MM.1S (cell line): Measurements from ENCODE around the gene CCND2.

ENCODE experiments used
- DNase-seq: peaks from one replicate; pipeline ENCODE4 v3.0.0-alpha.2; 2015
- H2AFZ ChIP-seq: fragments of 300-600 bp; sonication (generic); 2 replicates; pipeline ENCODE4 v1.6.0; 2016; ENCODE audit warnings: antibody characterized with exemption, low read length
- H3F3A ChIP-seq: fragments of 300-600 bp; sonication (generic); 2 replicates; pipeline ENCODE4 v1.6.1; 2016; ENCODE audit warnings: mild to moderate bottlenecking, antibody characterized with exemption, low read length, moderate library complexity, mixed read lengths; ENCODE audit not compliant: insufficient read depth
- H3K27ac ChIP-seq: fragments of 300-600 bp; sonication (generic); 2 replicates; pipeline ENCODE4 v1.5.1; 2016; ENCODE audit warnings: mild to moderate bottlenecking, low read length
- H3K27me3 ChIP-seq: fragments of 300-600 bp; sonication (generic); replicated peaks from 2 replicates; pipeline ENCODE4 v1.6.0; 2016; ENCODE audit warnings: low read length; ENCODE audit not compliant: insufficient read depth
- H3K36me3 ChIP-seq: fragments of 300-600 bp; sonication (generic); replicated peaks from 2 replicates; pipeline ENCODE4 v1.6.1; 2016; ENCODE audit warnings: mild to moderate bottlenecking, low read length, mixed read lengths; ENCODE audit not compliant: insufficient read depth
- H3K4me1 ChIP-seq: fragments of 300-600 bp; sonication (generic); 2 replicates; pipeline ENCODE4 v1.6.1; 2016; ENCODE audit warnings: low read length, mixed read lengths
- H3K4me2 ChIP-seq: fragments of 300-600 bp; sonication (generic); 2 replicates; pipeline ENCODE4 v1.6.0; 2016; ENCODE audit warnings: low read depth, low read length
- H3K4me3 ChIP-seq: fragments of 300-600 bp; sonication (generic); 2 replicates; pipeline ENCODE4 v1.5.1; 2016; ENCODE audit warnings: low read length, mixed read lengths
- H3K79me2 ChIP-seq: fragments of 300-600 bp; sonication (generic); 2 replicates; pipeline ENCODE4 v1.6.1; 2016; ENCODE audit warnings: mixed run types, low read length, mixed read lengths
- H3K9ac ChIP-seq: fragments of 300-600 bp; sonication (generic); 2 replicates; pipeline ENCODE4 v1.6.1; 2016; ENCODE audit warnings: low read length, mixed read lengths
- H3K9me2 ChIP-seq: fragments of 300-600 bp; sonication (generic); replicated peaks from 2 replicates; pipeline ENCODE4 v1.6.1; 2016; ENCODE audit warnings: mild to moderate bottlenecking, low read length, mixed read lengths; ENCODE audit not compliant: insufficient read depth
- H3K9me3 ChIP-seq: fragments of 300-600 bp; sonication (generic); replicated peaks from 2 replicates; pipeline ENCODE4 v1.6.1; 2016; ENCODE audit warnings: mild to moderate bottlenecking, low read length, mixed read lengths; ENCODE audit not compliant: insufficient read depth
- H4K20me1 ChIP-seq: fragments of 300-600 bp; sonication (generic); 2 replicates; pipeline ENCODE4 v1.6.1; 2016; ENCODE audit warnings: mild to moderate bottlenecking, low read length, moderate library complexity, mixed read lengths; ENCODE audit not compliant: insufficient read depth
- EZH2 ChIP-seq: fragments of 300-600 bp; sonication (generic); optimal IDR thresholded peaks from 2 replicates; pipeline ENCODE3; 2017; ENCODE audit warnings: low read depth, mild to moderate bottlenecking, antibody characterized with exemption, low read length, mixed read lengths
- EZH2phosphoT487 ChIP-seq: fragments of 300-600 bp; sonication (generic); IDR thresholded peaks from 2 replicates; pipeline ENCODE4 v1.6.1; 2018; ENCODE audit warnings: antibody characterized with exemption, low read length
- TF ChIP-seq, protein P1 (sequence below): fragments of 300-600 bp; sonication (generic); IDR thresholded peaks from 2 replicates; pipeline ENCODE4 v1.5.1; 2016; ENCODE audit warnings: antibody characterized with exemption, low read length, mixed read lengths

The CCND2 gene

GRCh38 chr12:4227046-4227445 lies 46.5 kb upstream of the CCND2 start:
- Histone ChIP-seq H3K9ac (no peak overlapping the region), H3K79me2 (no peaks in the 10 kb centered on the region), H4K20me1 (no peaks in the 10 kb centered on the region), H3F3A (no peaks in the 10 kb centered on the region), H3K4me2 (no peak overlapping the region), H3K27me3 (no peaks in the 10 kb centered on the region), H3K4me1 (no peaks in the 10 kb centered on the region), H3K36me3 (no peaks in the 10 kb centered on the region), H3K27ac (no peak overlapping the region), H3K4me3 (no peak overlapping the region), H3K9me3 (no peaks in the 10 kb centered on the region), H2AFZ (no peak overlapping the region), H3K9me2 (no peaks in the 10 kb centered on the region)
- no peak for DNase-seq
- TF ChIP-seq, protein P1, sequence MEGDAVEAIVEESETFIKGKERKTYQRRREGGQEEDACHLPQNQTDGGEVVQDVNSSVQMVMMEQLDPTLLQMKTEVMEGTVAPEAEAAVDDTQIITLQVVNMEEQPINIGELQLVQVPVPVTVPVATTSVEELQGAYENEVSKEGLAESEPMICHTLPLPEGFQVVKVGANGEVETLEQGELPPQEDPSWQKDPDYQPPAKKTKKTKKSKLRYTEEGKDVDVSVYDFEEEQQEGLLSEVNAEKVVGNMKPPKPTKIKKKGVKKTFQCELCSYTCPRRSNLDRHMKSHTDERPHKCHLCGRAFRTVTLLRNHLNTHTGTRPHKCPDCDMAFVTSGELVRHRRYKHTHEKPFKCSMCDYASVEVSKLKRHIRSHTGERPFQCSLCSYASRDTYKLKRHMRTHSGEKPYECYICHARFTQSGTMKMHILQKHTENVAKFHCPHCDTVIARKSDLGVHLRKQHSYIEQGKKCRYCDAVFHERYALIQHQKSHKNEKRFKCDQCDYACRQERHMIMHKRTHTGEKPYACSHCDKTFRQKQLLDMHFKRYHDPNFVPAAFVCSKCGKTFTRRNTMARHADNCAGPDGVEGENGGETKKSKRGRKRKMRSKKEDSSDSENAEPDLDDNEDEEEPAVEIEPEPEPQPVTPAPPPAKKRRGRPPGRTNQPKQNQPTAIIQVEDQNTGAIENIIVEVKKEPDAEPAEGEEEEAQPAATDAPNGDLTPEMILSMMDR = no peak

GRCh38 chr12:4228122-4228580 lies 45.4 kb upstream of the CCND2 start:
- H3K36me3 ChIP-seq = no peaks in the 10 kb centered on the region
- H3K79me2 ChIP-seq = no peaks in the 10 kb centered on the region
- H3K9me2 ChIP-seq = no peaks in the 10 kb centered on the region
- H3K4me2 ChIP-seq = no peak overlapping the region
- no peaks in the 10 kb centered on the region for H3K9me3 ChIP-seq
- TF ChIP-seq EZH2phosphoT487 = no peak
- TF ChIP-seq EZH2 = no peak
- TF ChIP-seq, protein P1 = no peak
- H3K4me3 ChIP-seq = no peak overlapping the region
- no peaks in the 10 kb centered on the region for H3K4me1 ChIP-seq
- no peak for DNase-seq
- no peak overlapping the region for H3K27ac ChIP-seq
- no peak overlapping the region for H2AFZ ChIP-seq
- no peak overlapping the region for H3K9ac ChIP-seq
- H3K27me3 ChIP-seq = no peaks in the 10 kb centered on the region
- H3F3A ChIP-seq = no peaks in the 10 kb centered on the region
- H4K20me1 ChIP-seq = no peaks in the 10 kb centered on the region

- no peaks in the 10 kb centered on the region for H3K4me1 ChIP-seq
Observed at GRCh38 chr12:4230526-4230925, 43.0 kb upstream of the CCND2 start.

More at GRCh38 chr12:4230526-4230925, 43.0 kb upstream of the CCND2 start:
- Histone ChIP-seq H3K9ac (no peak overlapping the region), H3K27ac (no peak overlapping the region), H3K9me3 (no peaks in the 10 kb centered on the region), H3K4me2 (no peak overlapping the region), H4K20me1 (no peaks in the 10 kb centered on the region), H2AFZ (no peak overlapping the region), H3K27me3 (no peaks in the 10 kb centered on the region), H3K79me2 (no peaks in the 10 kb centered on the region), H3K4me3 (no peak overlapping the region), H3K36me3 (no peaks in the 10 kb centered on the region), H3K9me2 (no peaks in the 10 kb centered on the region), H3F3A (no peaks in the 10 kb centered on the region)
- no peak for DNase-seq
- TF ChIP-seq EZH2 = no peak
- no peak for TF ChIP-seq EZH2phosphoT487
- TF ChIP-seq, protein P1 = no peak
